Bronchial epithelial cell (primary cell): ENCODE results near the gene NLGN1. TPM values are rescaled to one million over a fixed set of nuclear protein-coding genes. Genes with fewer than 3 reads are reported as not detected.

Experiments used
- DNase-seq: peaks from one replicate; pipeline ENCODE4 v3.0.0-alpha.2; 2010; ENCODE audit warnings: low read depth
- FAIRE-seq: peaks from 2 replicates; lab custom pipeline; 2011; peaks lifted over from hg19 to GRCh38; lab: Jason Lieb, UNC
- H3K27me3 ChIP-seq: 2 replicates; pipeline ENCODE4 v1.5.1; 2011; ENCODE audit warnings: low read length; ENCODE audit not compliant: control insufficient read depth, insufficient read depth
- H3K36me3 ChIP-seq: 2 replicates; pipeline ENCODE4 v1.5.1; 2011; ENCODE audit warnings: low read length; ENCODE audit not compliant: control insufficient read depth, insufficient read depth
- H3K4me3 ChIP-seq: 2 replicates; pipeline ENCODE4 v1.5.1; 2011; ENCODE audit warnings: mild to moderate bottlenecking, low read depth, low read length, control low read depth
- CTCF ChIP-seq: IDR thresholded peaks from 2 replicates; pipeline ENCODE4 v1.5.1; 2011; ENCODE audit warnings: mild to moderate bottlenecking, moderate library complexity, low read length, control low read depth, inconsistent platforms; ENCODE audit not compliant: insufficient read depth, severe bottlenecking
- total RNA-seq: library from RNA; depleted of rRNA; stranded (reverse); fragments of >200 nt; gene quantifications from 2 replicates; pipeline ENCODE4 v1.2.1, GENCODE V29; 2014

NLGN1 gene
- total RNA-seq, 1 donor from 2014 or later: under 0.01 TPM

DNA sequence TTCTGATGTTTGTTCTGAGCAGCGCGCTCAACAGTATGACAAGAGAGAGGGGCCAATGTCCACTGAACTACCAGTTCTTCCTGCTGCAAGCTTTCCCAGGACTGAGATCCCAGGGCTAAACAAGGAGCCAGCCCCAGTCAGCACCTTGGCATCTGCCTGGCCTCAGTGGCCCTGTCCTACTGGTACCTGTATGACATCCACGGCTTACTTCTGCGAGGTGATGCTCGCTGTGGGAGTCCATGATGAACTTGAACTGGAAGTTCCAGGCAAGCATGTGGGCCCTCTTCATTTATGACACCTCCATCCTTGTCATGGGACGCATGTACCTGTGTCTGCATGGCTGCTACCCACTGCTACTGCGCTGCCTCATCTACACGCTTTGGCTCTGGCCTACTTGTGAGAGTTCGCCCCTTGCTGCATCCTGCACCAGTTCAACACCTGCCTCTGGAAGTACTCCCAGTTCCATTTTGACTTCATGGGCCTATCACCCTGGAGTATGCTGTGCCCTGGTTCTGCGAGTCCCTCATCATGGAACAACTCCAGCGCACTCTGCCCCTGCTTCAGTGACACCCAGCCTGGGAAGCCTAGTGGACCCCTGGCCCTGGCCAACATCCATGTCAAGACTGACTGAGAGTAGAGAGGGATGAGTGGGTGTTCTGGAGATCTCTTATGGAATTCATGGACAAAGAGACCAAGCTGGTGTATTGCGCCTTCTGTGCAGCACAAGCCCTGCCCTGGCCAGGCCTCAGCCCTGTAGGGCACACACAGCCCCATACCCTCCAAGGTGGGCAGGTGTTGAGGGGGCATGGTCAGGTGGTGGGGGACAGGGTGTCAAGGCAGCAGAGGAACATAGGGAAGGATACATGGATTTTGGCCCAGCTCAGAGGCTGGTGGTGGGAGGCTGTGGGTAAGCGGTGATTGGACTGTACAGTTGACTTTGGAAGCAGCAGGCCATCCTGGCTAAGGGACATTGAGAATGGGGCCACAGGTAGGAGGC, 246.8 kb downstream of the NLGN1 start:
- H3K36me3 ChIP-seq: no peaks in the 10 kb centered on the region
- no peak for FAIRE-seq
- no peak for TF ChIP-seq CTCF
- no peak for DNase-seq
- H3K4me3 ChIP-seq: no peak overlapping the region
- no peaks in the 10 kb centered on the region for H3K27me3 ChIP-seq

DNA sequence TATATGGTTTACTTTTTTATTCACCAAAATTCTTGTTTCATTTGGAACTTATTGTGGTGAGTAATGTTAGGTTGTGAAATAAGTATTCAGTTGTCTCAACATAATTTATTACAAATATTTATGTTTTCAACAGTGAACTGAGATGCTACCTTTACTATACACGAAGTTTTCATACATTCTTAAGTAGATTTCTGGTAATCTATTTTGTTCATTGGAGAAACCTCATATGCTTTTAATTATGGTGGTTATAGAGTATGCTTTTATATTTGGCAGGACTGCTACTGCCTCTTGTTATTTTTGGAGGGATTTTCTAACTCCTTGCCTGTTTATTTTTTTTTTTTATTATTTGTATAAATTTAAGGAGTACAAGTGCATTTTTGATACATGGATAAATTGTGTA, 253.1 kb downstream of the NLGN1 start:
- TF ChIP-seq CTCF: no peak
- no peaks in the 10 kb centered on the region for H3K36me3 ChIP-seq
- DNase-seq (no peak), FAIRE-seq (no peak)
- H3K27me3 ChIP-seq: no peaks in the 10 kb centered on the region
- H3K4me3 ChIP-seq: no peak overlapping the region

DNA sequence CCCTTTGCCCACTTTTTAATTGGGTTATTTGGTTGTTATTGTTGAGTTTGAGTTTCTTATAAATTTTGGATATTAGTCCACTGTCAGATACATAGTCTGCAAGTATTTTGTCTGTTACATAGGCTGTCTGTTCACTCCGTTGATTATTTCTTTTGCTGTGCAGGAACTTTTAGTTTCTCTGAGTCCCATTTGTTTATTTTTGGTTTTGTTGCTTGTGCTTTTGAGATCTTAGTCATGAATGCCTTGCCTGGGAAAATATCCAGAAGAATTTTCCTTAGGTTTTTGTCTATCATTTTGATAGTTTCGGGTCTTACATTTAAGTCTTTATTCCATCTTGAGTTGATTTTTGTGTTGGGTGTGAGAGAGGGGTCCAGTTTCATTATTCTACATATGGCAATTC, 254.5 kb downstream of the NLGN1 start:
- H3K36me3 ChIP-seq: no peaks in the 10 kb centered on the region
- FAIRE-seq: no peak

GRCh38 chr3:173653781-173654180, 256.2 kb downstream of the NLGN1 start:
- Histone ChIP-seq H3K27me3 (no peaks in the 10 kb centered on the region), H3K36me3 (no peaks in the 10 kb centered on the region), H3K4me3 (no peak overlapping the region)
- no peak for FAIRE-seq
- DNase-seq: peak; percentile 15
- no peak for TF ChIP-seq CTCF

More for the DNA sequence above, 254.5 kb downstream of the NLGN1 start:
- no peak overlapping the region for H3K4me3 ChIP-seq
- no peak for TF ChIP-seq CTCF
- no peak for DNase-seq
- no peaks in the 10 kb centered on the region for H3K27me3 ChIP-seq

GRCh38 chr3:173659972-173660371, 262.4 kb downstream of the NLGN1 start:
- TF ChIP-seq CTCF: no peak
- no peak overlapping the region for H3K4me3 ChIP-seq
- no peaks in the 10 kb centered on the region for H3K27me3 ChIP-seq
- DNase-seq: no peak
- FAIRE-seq: no peak
- no peaks in the 10 kb centered on the region for H3K36me3 ChIP-seq
